GM21447 (cell line): Measurements from ENCODE around the gene RAD51AP2.
A peak's percentile ranks its signal among the peaks of the same experiment; 100 is the strongest.
"Not testable (repeated sequence)": the region's sequence is repeated elsewhere in the genome, so short reads cannot be mapped to it uniquely, and the experiment has no call there.

Source experiments
- ATAC-seq: cut with Tn5 transposase; IDR thresholded peaks from one replicate; pipeline ENCODE4 v1.9.1; 2021; ENCODE audit not compliant: unreplicated experiment

The RAD51AP2 gene

DNA sequence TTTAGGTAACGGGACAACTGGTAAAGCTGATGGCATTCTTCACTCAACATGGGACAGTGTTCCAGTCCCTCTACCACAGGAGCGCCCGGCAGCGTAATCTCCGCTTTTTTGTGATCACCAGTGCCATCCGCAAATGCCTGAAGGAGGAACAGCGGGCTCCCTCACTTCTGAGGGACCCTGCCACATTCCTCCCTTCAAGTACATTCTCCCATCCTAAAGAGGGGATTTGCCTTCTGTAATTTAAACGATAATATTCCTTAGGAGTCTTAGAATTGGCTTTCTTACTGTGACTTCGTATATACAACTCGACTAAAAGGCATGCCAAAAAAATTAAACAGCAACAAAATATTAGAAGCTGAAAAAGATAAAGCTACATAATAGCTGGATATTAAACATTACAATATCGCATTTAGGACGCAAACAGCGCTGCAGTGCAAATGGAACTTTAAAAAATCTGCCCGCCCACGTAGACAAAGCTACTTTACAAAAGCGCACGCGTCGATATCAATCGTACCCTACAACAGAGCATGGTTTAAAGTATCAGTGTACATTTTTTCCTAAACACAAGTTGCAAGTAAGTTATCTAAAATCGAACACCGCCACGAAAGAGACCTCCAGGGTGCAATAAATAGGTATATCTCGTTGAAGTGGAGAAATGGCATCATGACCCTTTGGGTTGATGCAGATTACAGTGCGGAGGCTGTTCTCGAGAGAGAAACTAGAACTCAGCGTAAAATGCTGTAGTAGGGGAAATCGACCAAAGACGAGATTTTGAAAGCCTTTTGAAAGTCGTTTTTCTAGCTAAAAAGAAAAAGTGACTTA, 20.0 kb upstream of the RAD51AP2 start:
- ATAC-seq: peak; percentile 29

DNA sequence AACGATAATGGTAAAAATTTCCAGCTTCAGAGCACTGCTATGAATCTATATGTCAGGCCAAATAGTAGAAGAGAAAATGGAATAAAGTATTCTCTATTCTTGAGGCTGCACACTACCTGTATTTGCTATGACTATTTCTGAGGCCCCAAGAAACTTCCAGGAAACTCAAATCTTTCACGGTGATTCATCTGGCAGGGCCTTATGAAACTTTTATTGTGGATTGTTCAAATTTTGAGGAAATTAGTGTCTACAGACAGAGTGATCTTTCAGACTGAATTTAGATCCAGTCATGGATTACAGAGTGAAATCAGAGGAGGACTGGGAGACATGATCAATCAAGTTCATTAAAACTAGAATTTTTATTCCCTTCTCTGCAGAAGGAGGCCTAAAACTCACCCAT, 18.2 kb upstream of the RAD51AP2 start:
- no peak for ATAC-seq

DNA sequence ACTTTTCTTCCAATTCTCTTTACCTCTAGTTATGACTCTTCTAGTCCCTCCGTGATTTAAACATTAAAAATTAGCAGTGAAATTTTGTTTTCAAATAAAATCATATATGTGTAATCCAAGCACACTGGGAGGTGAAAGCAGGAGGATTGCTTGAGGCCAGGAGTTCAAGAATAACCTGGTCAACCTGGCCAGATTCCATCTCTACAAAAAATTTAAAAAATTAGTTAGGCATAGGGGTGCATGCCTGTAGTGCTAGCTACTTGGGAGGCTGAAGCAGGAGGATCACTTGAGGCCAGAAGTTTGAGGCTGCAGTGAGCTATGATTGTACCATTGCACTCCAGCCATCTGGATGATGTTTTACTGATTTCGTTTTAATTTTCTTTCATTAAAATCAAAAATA, 15.3 kb upstream of the RAD51AP2 start:
- no peak for ATAC-seq

DNA sequence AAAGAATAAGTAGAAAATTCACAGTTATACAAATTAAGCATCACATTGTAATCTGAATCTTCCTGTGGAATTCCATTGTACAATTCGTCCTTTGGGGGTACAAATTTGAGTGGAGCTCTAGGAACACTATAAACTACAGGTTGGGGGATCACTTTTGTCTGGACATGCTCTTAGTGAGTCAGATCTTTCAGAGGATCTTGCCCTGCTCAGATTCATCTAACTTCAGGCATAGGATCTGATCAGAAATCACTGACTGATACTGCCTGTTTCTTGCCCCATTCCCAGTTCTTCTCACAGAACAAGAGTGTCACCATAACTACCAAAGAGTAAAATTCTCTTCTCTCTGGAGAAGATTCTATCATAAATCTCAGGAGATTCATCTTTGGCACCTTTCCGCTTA, 11.5 kb upstream of the RAD51AP2 start:
- ATAC-seq: no peak

DNA sequence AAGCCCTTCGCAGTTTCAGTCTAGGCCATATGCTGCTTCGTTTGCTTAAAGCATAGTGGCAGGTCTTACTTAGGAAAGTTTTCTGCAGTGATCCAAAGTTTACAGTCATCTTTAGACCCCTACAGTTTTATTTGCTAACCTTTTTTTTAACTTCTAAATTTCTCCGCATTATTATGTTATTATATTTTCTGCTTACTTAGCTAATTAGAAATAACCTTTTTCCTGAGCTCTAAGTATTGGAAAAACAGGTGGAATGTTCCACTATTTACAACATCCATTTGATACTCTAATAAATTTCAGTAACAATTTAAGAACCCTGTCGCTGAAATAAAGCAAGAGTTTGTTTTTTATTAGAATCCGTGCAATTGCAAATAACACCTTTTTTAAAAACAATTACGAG, 4.1 kb upstream of the RAD51AP2 start:
- no peak for ATAC-seq

DNA sequence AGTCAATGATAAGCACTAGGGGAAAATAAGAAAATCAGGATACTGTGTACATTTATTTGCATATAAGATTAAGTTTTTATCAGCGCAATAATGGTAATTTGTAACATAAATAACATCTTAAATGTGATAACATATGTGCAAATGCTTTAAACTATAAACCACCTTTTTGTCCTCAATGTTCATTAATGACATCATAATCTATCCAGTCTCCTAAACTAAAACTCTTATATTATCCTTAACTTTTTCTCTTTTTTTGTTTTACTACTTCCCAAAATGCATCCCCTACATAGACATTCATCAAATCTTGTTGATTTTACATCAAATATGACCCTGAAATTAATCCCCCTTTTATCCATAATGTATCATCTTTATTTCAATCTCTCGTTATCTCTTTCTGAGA, 3.4 kb upstream of the RAD51AP2 start:
- ATAC-seq: no peak

DNA sequence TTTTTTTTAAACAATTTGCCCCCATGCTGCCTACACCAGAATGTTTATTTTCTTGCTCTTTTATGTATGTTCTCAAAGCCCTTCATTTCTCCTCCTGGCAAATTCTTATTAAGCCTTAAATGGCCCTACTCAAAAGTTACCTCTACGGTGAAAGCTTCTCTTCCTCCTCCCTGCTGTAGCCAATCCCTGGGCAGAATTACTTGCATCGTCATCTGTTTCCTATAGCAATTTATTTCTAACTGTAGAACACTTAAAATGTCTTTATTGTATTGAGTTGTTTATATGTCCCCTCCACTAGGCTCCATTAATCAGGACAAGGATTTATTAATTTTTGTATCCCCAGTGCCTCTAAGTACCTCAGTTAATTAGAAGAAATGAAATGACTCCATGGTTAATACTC, 2.5 kb upstream of the RAD51AP2 start:
- no peak for ATAC-seq

DNA sequence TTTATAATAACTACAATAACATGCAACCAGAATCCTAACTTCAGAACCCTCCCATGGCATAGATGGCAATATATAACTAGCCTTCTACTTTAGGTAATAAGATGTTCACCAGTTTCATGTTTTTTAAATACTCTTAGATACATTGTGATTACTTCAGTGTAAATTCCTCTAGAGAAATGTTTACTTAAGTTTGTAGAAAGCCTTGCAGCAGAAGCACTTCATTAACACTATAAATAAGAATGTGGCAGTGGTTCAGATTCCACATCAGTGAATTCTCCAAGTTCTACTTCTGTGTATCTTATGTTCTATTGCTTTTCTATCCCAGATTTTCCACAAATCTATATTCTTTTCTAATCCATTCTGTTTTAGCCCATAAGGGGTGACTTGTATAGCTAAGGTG, 1.2 kb upstream of the RAD51AP2 start:
- no peak for ATAC-seq

DNA sequence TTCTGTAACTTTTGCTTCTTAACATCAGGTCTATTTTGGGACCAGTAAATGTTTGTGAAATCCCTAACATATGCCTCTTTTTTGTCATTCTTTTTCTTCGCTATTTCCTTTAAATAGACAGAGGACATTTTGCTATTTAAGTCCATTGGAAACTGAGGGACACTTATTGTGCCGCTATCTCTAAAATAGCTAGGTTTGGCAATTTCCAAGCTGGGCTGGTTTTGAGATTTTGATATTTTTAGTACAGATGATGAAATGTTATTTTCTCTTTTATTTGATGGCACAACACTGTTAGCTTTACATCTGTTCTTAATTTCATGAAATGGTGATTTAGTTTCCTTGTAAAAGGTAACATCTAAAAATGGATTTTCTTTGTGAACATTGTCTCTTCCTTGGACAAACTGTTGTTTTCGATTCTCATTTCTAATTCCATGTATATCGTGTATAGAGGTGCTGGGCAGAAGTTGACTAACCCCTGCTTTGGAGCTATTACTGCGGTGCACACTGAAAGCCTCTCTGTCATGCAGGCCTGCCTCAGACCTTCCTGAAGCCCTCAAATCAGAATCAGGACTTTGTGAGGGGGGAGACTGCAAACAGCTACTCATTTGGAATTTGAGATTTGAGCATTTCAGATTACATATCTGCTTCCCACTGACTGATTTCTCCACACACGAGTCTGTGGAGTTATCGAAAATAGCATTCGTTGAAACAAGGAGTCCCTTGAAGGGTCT, 594 bp downstream of the RAD51AP2 start:
- ATAC-seq: peak; percentile 29

DNA sequence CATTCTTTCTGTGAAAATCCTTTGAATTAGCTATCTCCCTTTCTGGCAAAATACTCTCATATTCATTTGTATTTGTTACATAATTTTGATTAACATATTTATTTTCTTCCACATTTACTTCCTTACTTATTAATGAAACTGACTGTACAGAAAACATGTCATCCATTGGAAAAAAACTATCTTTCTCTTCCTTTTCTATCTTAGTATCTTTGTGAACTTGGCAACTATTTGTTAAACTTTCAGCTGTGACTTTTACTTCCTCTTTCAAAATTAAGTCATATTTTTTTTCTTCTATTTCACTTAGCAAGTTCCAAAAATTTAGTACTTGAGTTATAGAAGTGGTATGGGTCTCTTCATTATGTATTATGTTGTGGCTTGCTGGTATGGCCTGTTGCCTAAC, 2.6 kb downstream of the RAD51AP2 start:
- ATAC-seq: peak; percentile 37

DNA sequence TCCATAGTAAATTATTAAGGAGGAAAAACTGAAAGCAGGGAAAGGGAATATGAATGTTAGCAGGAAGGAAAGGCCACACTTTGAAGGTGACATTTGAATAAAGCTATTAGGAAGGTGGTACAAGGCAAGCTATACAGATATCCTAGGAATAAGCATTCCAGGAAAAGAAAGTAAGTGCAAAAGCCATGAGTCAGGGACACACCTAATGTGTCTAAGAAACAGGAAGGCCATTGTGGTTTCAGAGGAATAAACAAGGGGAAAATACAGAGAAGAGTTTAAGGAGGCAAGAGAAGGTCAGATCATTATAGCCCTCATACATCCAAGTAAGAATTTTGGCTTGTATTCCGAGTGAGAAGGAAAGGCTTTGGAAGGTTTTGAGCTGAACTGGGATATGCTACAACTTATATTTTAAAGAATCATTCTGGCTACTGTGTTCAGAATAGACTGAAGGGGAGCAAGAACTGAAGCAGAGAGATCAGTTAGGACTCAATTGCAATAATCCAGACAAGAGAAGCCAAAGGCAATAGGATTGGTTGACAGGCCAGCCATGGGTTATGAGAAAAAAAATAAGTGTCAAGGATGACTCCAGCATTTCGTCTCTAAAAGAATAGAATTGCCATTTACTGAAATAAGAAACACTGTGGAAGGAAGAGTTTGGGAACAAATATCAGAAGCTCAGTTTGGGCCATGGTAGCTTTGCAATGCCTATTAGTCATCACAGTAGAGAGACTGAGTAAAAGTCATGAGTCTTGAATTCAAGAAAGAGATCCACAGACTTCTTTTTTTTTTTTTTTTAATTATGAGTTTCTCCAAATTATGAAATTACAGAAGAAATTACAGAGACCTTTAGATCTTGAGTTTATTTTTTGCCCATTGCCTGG, 11.3 kb downstream of the RAD51AP2 start:
- ATAC-seq: no peak

DNA sequence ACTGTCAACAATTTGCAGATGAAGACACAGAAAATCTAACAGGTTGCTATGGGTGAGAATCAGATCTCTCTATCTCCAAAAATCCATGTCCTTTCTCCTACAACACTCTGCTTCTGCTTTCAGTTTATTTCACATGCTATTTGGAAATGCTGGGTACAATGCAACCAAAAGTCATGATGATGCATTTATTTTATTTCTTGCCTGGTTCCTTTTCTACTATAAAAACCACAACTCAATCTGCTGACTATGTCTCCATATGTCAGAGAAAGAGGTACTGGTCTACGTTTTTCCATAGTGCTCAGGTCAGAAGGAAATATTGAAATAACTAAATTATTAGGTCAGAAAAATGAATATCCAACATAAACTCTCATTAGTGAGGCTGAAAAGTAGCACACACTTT, 20.5 kb downstream of the RAD51AP2 start:
- no peak for ATAC-seq

DNA sequence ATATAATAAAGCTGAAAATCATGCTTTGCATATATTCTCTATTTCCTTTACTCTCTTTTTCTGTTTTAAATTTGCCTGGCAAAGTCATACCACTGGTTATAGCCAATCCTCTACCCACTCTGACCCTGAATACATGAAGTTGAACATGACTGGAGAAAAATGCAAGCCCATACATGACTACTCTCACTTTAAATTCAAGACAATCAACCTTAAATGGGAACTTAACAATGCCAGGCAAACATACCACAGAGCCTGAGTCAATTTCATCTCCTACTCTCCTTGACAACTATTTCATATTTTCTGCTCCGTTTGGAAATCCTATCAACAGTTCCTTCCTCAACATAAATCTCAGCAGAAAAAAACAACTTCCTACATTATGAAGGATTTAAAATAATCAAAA, 22.6 kb downstream of the RAD51AP2 start:
- ATAC-seq: no peak

DNA sequence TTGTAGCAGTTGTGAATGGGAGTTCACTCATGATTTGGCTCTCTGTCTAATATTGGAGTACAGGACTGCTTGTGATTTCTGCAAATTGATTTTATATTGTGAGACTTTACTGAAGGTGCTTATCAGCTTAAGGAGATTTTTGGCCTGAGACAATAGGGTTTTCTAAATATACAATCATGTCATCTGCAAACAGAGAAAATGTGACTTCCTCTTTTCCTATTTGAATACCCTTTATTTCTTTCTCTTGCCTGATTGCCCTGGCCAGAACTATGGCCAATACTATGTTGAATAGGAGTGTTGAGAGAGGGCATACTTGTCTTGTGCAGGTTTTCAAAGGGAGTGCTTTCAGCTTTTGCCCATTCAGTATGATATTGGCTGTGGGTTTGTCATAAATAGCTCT, 28.1 kb downstream of the RAD51AP2 start:
- ATAC-seq: not testable (repeated sequence)

DNA sequence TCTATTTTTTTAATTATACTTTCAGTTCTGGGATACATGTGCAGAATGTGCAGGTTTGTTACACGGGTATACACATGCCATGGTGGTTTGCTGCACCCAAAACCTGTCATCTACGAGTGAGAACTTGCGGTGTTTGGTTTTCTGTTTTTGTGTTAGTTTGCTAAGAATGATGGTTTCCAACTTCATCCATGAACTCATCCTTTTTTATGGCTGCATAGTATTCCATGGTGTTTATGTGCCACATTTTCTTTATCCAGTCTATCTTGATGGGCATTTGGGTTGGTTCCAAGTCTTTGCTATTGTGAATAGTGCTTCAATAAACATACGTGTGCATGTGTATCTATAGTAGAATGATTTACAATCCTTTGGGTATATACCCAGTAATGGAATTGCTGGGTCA, 29.6 kb downstream of the RAD51AP2 start:
- not testable (repeated sequence) for ATAC-seq

DNA sequence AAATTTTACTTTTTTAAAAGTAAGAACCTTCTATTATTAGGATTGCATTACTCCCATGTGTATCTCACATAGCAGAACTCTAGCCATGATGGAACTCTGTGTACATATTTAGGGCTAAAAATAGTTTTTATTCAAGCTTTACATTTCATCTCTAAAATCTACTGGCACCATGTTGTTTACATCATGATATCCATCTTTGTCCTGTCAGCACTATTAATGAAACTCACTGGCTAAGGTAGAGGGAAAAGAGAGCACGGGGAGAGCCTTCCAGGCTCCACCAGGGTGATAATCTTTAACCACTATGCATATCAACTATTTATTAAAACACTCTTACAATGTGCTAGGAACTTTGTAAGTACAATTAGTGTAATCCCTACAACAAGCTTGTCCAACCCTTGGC, 34.7 kb downstream of the RAD51AP2 start:
- no peak for ATAC-seq

DNA sequence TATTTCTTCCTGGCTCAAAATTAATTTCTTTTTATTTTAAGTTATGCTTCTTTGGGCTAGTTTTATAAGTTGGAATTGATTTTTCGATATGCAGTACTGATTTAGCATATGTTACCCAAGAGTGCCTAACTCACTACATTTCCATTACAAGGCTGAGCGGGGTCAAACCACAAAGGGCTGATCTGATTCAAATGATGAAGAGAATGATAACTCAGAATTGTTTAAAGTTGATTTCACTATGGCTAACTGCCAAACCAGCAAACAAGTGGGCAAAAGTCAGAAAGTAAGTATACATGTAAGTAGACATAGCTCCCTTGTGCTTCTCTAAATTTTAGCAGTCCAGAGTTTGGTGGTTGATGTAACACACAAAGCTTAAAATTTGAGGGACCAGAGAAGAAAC, 35.6 kb downstream of the RAD51AP2 start:
- ATAC-seq: no peak

DNA sequence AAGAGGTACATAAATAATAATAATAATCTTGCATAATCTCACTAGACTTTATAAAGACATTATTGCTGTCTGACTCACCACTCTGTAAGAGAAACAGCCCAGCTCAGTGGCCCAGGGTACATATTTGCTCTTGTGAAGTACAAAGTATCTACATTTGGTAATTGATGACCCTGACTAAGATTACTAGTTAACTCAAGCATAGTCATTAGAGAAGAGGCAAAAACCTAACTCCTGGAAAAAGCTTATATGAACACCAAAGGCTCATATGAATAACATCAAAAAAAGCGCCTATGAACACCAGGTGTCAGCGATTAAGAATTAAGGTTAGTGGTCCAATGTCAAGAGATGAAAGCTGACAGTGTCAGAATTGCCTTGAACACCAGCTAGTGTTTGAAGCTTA, 38.4 kb downstream of the RAD51AP2 start:
- no peak for ATAC-seq

DNA sequence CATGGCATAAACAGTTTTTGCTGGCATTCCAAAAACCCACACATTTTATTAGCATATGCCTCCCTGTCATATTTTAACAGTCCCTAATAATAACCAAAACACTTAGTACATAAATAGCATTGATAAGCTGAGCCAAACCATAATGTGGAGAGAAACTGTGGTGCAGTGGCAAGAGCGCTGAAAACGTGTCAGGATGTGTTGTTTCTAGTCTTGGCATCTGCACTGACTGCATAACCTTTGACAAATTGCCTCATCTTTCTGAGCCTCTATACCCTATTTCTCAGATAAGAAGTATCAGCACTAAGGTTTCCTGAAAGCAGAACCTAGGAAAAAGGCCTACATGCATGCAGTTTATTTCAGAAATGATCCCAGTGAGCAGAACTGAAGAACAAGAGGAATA, 41.4 kb downstream of the RAD51AP2 start:
- ATAC-seq: no peak

DNA sequence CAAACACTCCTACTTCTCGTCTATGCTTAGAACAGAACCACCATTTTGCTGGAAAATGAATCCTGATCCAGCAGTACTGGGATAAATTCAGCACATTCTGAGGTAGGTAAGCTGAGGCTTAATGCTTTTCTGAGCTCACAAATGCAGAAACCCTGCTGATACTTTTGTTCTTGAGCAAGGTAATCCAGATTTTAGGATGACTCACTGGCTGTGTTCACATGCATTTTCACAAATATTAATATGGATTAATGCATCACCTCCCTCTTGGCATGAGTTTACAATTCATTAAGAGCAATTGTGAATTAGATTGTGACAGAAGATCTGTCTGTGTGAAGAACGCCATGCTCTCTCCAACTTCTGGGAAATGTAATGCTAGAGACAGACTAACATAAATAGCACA, 42.2 kb downstream of the RAD51AP2 start:
- ATAC-seq: no peak

DNA sequence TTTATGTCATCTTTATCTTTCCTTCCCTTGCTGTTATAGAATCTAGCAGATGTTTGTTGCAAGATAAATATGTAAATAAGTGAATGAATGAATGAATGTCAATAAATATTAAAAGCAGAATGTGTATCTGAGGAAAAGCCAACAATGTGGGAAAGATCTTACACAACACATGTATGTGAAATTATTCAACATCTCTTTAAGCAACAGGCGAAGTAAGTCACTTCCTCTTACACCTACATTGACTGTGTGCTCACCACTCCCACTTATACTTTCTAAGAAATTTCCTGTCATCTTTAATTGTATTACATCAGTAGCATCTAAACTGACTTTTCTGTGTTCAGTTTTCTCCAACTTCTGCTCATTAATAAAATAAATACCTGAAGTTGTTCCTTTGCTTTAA, 43.0 kb downstream of the RAD51AP2 start:
- no peak for ATAC-seq

DNA sequence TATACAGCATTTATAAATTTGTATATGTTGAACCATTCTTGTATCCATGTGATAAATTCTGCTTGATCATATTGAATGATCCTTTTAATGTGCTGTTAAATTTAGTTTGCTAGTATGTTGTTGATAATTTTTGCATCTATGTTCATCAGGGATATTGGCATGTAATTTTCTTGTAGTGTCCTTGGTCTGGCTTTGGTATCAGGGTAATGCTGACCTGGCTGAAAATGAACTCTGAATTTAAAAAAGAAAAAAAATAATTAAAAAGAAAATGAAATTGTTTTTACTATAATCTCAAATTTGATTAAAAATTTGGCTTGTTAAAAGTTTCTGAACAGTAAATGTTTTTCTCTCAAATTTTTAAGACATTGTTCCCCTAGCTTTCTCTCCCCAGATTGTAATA, 46.3 kb downstream of the RAD51AP2 start:
- ATAC-seq: no peak
